Ishikawa (cell line): ENCODE data around the gene CUL4B.

Source experiments
- CEBPB ChIP-seq: IDR thresholded peaks from 2 replicates; pipeline ENCODE4 v1.6.1; 2012
- EGR1 ChIP-seq: IDR thresholded peaks from 2 replicates; pipeline ENCODE4 v1.6.1; 2012
- EP300 ChIP-seq: IDR thresholded peaks from 2 replicates; pipeline ENCODE4 v1.6.1; 2012; ENCODE audit warnings: borderline replicate concordance
- FOXM1 ChIP-seq: IDR thresholded peaks from 2 replicates; pipeline ENCODE4 v1.6.1; 2012; ENCODE audit warnings: low read depth, borderline replicate concordance
- RAD21 ChIP-seq: IDR thresholded peaks from 2 replicates; pipeline ENCODE4 v1.6.1; 2012; ENCODE audit warnings: low read depth
- TAF1 ChIP-seq: IDR thresholded peaks from 2 replicates; pipeline ENCODE4 v1.6.1; 2012; ENCODE audit warnings: low read depth, mild to moderate bottlenecking
- TCF12 ChIP-seq: IDR thresholded peaks from 2 replicates; pipeline ENCODE4 v1.6.1; 2012; ENCODE audit warnings: low read depth
- TEAD4 ChIP-seq: IDR thresholded peaks from 2 replicates; pipeline ENCODE4 v1.6.1; 2012
- YY1 ChIP-seq: IDR thresholded peaks from 2 replicates; pipeline ENCODE4 v1.6.1; 2012; ENCODE audit warnings: low read depth
- ZBTB7A ChIP-seq: IDR thresholded peaks from 2 replicates; pipeline ENCODE4 v1.6.1; 2012; ENCODE audit warnings: low read depth
- TF ChIP-seq, protein P1 (sequence below): IDR thresholded peaks from 2 replicates; pipeline ENCODE4 v1.6.1; 2012
- TF ChIP-seq, protein P2 (sequence below): IDR thresholded peaks from 2 replicates; pipeline ENCODE4 v1.6.1; 2012; ENCODE audit warnings: low read depth, mild to moderate bottlenecking

DNA sequence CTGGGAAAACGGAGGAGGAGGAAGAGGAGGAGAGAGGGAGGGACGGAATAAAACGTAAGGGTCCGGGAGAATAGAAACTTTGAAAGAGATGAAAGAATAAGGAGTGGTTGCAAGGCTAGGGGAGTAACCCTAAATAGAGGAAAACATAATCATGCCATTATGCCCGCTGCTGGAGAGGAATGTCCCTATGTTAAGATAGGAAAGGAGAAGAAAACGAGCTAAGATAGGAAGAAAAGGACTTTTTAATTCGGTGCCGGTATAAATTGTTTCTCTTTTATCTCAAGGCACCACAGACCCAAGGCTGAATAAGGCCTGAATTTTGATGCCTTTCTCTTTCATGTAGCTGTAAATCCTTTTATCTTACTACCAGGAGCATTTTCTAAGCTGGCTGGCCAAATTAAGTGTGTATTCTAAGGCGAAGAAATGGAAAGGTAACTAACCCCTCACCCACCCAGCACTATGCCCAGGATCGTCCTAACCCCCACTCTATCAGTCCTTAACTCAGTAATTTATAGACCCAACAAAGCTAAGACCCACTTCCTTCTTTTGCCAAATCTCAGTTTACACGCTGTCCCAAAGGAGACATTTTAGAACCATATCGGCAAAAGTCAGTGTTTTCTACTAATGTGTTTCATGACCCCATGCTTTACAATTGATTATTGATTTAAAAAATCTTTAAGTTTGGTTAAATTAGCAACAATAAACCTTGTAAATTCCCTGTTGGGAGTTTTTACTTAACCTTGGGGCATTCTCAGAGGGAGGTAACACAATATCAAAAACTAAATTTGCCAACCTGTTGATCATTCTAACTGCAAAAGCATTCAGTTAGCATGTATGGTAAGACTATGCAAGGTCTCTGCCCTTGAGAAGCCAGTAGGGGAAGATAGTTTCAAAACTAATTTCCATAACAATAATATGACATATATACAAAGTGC is 1.1 kb upstream of the CUL4B start:
- TF ChIP-seq CEBPB (no peak), FOXM1 (no peak), YY1 (no peak), TEAD4 (no peak), EP300 (no peak), RAD21 (no peak), EGR1 (no peak), TAF1 (no peak), ZBTB7A (no peak), TCF12 (no peak)
- TF ChIP-seq, protein P1, sequence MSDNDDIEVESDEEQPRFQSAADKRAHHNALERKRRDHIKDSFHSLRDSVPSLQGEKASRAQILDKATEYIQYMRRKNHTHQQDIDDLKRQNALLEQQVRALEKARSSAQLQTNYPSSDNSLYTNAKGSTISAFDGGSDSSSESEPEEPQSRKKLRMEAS, result no peak
- TF ChIP-seq, protein P2, sequence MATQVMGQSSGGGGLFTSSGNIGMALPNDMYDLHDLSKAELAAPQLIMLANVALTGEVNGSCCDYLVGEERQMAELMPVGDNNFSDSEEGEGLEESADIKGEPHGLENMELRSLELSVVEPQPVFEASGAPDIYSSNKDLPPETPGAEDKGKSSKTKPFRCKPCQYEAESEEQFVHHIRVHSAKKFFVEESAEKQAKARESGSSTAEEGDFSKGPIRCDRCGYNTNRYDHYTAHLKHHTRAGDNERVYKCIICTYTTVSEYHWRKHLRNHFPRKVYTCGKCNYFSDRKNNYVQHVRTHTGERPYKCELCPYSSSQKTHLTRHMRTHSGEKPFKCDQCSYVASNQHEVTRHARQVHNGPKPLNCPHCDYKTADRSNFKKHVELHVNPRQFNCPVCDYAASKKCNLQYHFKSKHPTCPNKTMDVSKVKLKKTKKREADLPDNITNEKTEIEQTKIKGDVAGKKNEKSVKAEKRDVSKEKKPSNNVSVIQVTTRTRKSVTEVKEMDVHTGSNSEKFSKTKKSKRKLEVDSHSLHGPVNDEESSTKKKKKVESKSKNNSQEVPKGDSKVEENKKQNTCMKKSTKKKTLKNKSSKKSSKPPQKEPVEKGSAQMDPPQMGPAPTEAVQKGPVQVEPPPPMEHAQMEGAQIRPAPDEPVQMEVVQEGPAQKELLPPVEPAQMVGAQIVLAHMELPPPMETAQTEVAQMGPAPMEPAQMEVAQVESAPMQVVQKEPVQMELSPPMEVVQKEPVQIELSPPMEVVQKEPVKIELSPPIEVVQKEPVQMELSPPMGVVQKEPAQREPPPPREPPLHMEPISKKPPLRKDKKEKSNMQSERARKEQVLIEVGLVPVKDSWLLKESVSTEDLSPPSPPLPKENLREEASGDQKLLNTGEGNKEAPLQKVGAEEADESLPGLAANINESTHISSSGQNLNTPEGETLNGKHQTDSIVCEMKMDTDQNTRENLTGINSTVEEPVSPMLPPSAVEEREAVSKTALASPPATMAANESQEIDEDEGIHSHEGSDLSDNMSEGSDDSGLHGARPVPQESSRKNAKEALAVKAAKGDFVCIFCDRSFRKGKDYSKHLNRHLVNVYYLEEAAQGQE, result no peak
